HUES64 (cell line): ENCODE data around the gene SLC2A10.
"Not testable (repeated sequence)": the region's sequence is repeated elsewhere in the genome, so short reads cannot be mapped to it uniquely, and the experiment has no call there.

Experiments used
- H3K27ac ChIP-seq: 2 replicates; pipeline ENCODE4 v1.7.0; 2013; ENCODE audit warnings: low read depth, low read length, inconsistent platforms
- H3K27me3 ChIP-seq: 2 replicates; pipeline ENCODE4 v1.6.1; 2013; ENCODE audit warnings: mild to moderate bottlenecking, low read length; ENCODE audit not compliant: insufficient read depth
- H3K36me3 ChIP-seq: 2 replicates; pipeline ENCODE4 v1.6.1; 2013; ENCODE audit warnings: mild to moderate bottlenecking, low read length; ENCODE audit not compliant: insufficient read depth
- H3K4me1 ChIP-seq: 2 replicates; pipeline ENCODE4 v1.6.1; 2013; ENCODE audit warnings: mild to moderate bottlenecking, low read length, moderate library complexity; ENCODE audit not compliant: insufficient read depth
- H3K4me3 ChIP-seq: 2 replicates; pipeline ENCODE4 v1.5.1; 2013; ENCODE audit warnings: mild to moderate bottlenecking, low read length, moderate library complexity
- H3K9ac ChIP-seq: 2 replicates; pipeline ENCODE4 v1.6.1; 2013; ENCODE audit warnings: mild to moderate bottlenecking, low read depth, low read length
- H3K9me3 ChIP-seq: 2 replicates; pipeline ENCODE4 v1.6.1; 2013; ENCODE audit warnings: low read depth, low read length; ENCODE audit not compliant: insufficient read depth
- WGBS: fragments of 150-250, 120-280 bp; methylation state at CpG from one replicate; pipeline ENCODE4 v1.1.7; 2013; ENCODE audit warnings: missing lambda C conversion rate; 5-methylcytosine and 5-hydroxymethylcytosine counted together

Gene SLC2A10

GRCh38 chr20:46672543-46673148 lies 36.8 kb upstream of the SLC2A10 start:
- no peak overlapping the region for H3K4me3 ChIP-seq
- WGBS: 94% methylated on average over 5 of the region's 5 CpGs
- peaks cover 12% of the 10 kb centered on the region for H3K9me3 ChIP-seq
- H3K4me1 ChIP-seq: peaks cover 15% of the 10 kb centered on the region
- no peaks in the 10 kb centered on the region for H3K27me3 ChIP-seq
- no peak overlapping the region for H3K27ac ChIP-seq
- H3K9ac ChIP-seq: no peak overlapping the region
- H3K36me3 ChIP-seq: 0 out of 2 replicates have a peak, but pooled peaks cover 6% of the 10 kb centered on the region

GRCh38 chr20:46673394-46674252 lies 35.8 kb upstream of the SLC2A10 start:
- Histone ChIP-seq H3K4me1 (peaks cover 15% of the 10 kb centered on the region), H3K4me3 (no peak overlapping the region), H3K27ac (peak overlapping the region; percentile 12), H3K27me3 (no peaks in the 10 kb centered on the region), H3K9me3 (peaks cover 12% of the 10 kb centered on the region), H3K9ac (no peak overlapping the region), H3K36me3 (0 out of 2 replicates have a peak, but pooled peaks cover 5% of the 10 kb centered on the region)
- 82% methylated on average over 11 of the region's 11 CpGs for WGBS

GRCh38 chr20:46674253-46675083 lies 35.0 kb upstream of the SLC2A10 start:
- WGBS: 74% methylated on average over 14 of the region's 14 CpGs

GRCh38 chr20:46676649-46677316 lies 32.7 kb upstream of the SLC2A10 start:
- H3K9ac ChIP-seq: not testable (repeated sequence)
- H3K4me1 ChIP-seq: peaks cover 19% of the 10 kb centered on the region

More at GRCh38 chr20:46674253-46675083, 35.0 kb upstream of the SLC2A10 start:
- peaks cover 15% of the 10 kb centered on the region for H3K4me1 ChIP-seq
- H3K27ac ChIP-seq: peak overlapping the region; percentile 12
- H3K27me3 ChIP-seq: no peaks in the 10 kb centered on the region
- no peak overlapping the region for H3K4me3 ChIP-seq
- H3K9me3 ChIP-seq: peaks cover 12% of the 10 kb centered on the region
- H3K36me3 ChIP-seq: 0 out of 2 replicates have a peak, but pooled peaks cover 3% of the 10 kb centered on the region
- H3K9ac ChIP-seq: no peak overlapping the region

GRCh38 chr20:46677608-46678007 lies 31.8 kb upstream of the SLC2A10 start:
- Histone ChIP-seq H3K9me3 (no peaks in the 10 kb centered on the region), H3K27me3 (no peaks in the 10 kb centered on the region), H3K27ac (no peak overlapping the region), H3K36me3 (peaks cover 15% of the 10 kb centered on the region), H3K4me1 (peaks cover 24% of the 10 kb centered on the region), H3K4me3 (no peak overlapping the region), H3K9ac (no peak overlapping the region)
- WGBS: 95% methylated on average over 5 of the region's 5 CpGs

More at GRCh38 chr20:46676649-46677316, 32.7 kb upstream of the SLC2A10 start:
- not testable (repeated sequence) for H3K9me3 ChIP-seq, H3K27ac ChIP-seq, H3K27me3 ChIP-seq, H3K4me3 ChIP-seq
- WGBS: 93% methylated on average over 12 of the region's 14 CpGs
- H3K36me3 ChIP-seq: peaks cover 15% of the 10 kb centered on the region

- no peak overlapping the region for H3K4me3 ChIP-seq
- no peak overlapping the region for H3K9ac ChIP-seq
- no peak overlapping the region for H3K27ac ChIP-seq
- no peaks in the 10 kb centered on the region for H3K9me3 ChIP-seq
- WGBS: 91% methylated on average over 4 of the region's 4 CpGs
- H3K36me3 ChIP-seq: peaks cover 15% of the 10 kb centered on the region
- no peaks in the 10 kb centered on the region for H3K27me3 ChIP-seq
- peaks cover 29% of the 10 kb centered on the region for H3K4me1 ChIP-seq
Measured at GRCh38 chr20:46678516-46678915, 30.9 kb upstream of the SLC2A10 start.

GRCh38 chr20:46680684-46681031 lies 28.8 kb upstream of the SLC2A10 start:
- Histone ChIP-seq H3K36me3 (peaks cover 24% of the 10 kb centered on the region), H3K27ac (no peak overlapping the region), H3K4me3 (no peak overlapping the region), H3K9ac (no peak overlapping the region), H3K4me1 (peaks cover 21% of the 10 kb centered on the region), H3K27me3 (no peaks in the 10 kb centered on the region), H3K9me3 (no peaks in the 10 kb centered on the region)
- WGBS: 97% methylated on average over 2 of the region's 2 CpGs

GRCh38 chr20:46681032-46681854 lies 28.2 kb upstream of the SLC2A10 start:
- 57% methylated on average over 14 of the region's 14 CpGs for WGBS
- Histone ChIP-seq H3K4me3 (no peak overlapping the region), H3K36me3 (peaks cover 30% of the 10 kb centered on the region), H3K27ac (no peak overlapping the region), H3K4me1 (peaks cover 21% of the 10 kb centered on the region), H3K27me3 (no peaks in the 10 kb centered on the region), H3K9me3 (no peaks in the 10 kb centered on the region), H3K9ac (no peak overlapping the region)

GRCh38 chr20:46682063-46682821 lies 27.2 kb upstream of the SLC2A10 start:
- 84% methylated on average over 9 of the region's 9 CpGs for WGBS
- no peak overlapping the region for H3K4me3 ChIP-seq
- no peak overlapping the region for H3K27ac ChIP-seq
- H3K36me3 ChIP-seq: peaks cover 39% of the 10 kb centered on the region
- H3K9ac ChIP-seq: no peak overlapping the region
- H3K9me3 ChIP-seq: no peaks in the 10 kb centered on the region
- H3K27me3 ChIP-seq: no peaks in the 10 kb centered on the region
- peaks cover 21% of the 10 kb centered on the region for H3K4me1 ChIP-seq
